Panc1 (cell line): ENCODE results near the gene NSMCE1. TPM values are rescaled to one million over a fixed set of nuclear protein-coding genes. Genes with fewer than 3 reads are reported as not detected.

Experiments
- ATAC-seq: fragments of 200-7000 bp; cut with Tn5 transposase; 2 replicates; pipeline ENCODE4 v1.9.1; 2020; ENCODE audit warnings: mild to moderate bottlenecking, moderate library complexity
- Bru-seq: library from RNA; stranded (reverse); fragments of 400-500 nt; gene quantifications from one replicate; lab custom pipeline; 2021; lab: Mats Ljungman, UMichigan
- BruChase-seq, 2 experiments: library from RNA; stranded (reverse); fragments of 400-500 nt; gene quantifications; one replicate each; lab custom pipeline; 2021; lab: Mats Ljungman, UMichigan
- BruUV-seq: library from RNA; stranded (reverse); fragments of 400-500 nt; replicated peaks from 2 replicates; lab custom pipeline; 2021; lab: Mats Ljungman, UMichigan
- CTCF ChIA-PET: fragments of 300-600 bp; sonication (Branson Sonifier 250); formaldehyde crosslinking; loops from one replicate; lab custom pipeline; 2022; ENCODE audit warnings: antibody characterized with exemption; lab: Charles Lee
- POLR2A ChIA-PET: fragments of 300-600 bp; sonication (Branson Sonifier 250); formaldehyde crosslinking; loops from one replicate; lab custom pipeline; 2022; ENCODE audit warnings: antibody characterized with exemption; lab: Charles Lee
- DNase-seq: peaks from one replicate; pipeline ENCODE4 v3.0.0-alpha.2; 2010; ENCODE audit warnings: low read depth, low spot score
- H3K27ac ChIP-seq: 2 replicates; pipeline ENCODE4 v1.5.1; 2011; ENCODE audit warnings: mild to moderate bottlenecking, low read length, inconsistent platforms
- H3K27me3 ChIP-seq: fragments of 200-500 bp; sonication (Bioruptor generic); 2 replicates; pipeline ENCODE4 v1.6.0; 2014; ENCODE audit warnings: low read length, inconsistent platforms; ENCODE audit not compliant: control insufficient read depth, insufficient read depth
- H3K36me3 ChIP-seq: fragments of 200-500 bp; sonication (Bioruptor generic); 2 replicates; pipeline ENCODE4 v1.5.1; 2014; ENCODE audit warnings: inconsistent platforms, mild to moderate bottlenecking, low read length, moderate library complexity; ENCODE audit not compliant: control insufficient read depth, insufficient read depth
- H3K4me1 ChIP-seq: 2 replicates; pipeline ENCODE4 v1.5.1; 2011; ENCODE audit warnings: inconsistent platforms, mild to moderate bottlenecking, low read length, moderate library complexity; ENCODE audit not compliant: control insufficient read depth, insufficient read depth
- H3K4me3 ChIP-seq, 2 experiments: 2 replicates each; pipeline ENCODE4 v1.5.1; 2011 to 2012; ENCODE audit warnings: low read depth in 2 of 2, low read length in 2 of 2, mild to moderate bottlenecking in 2 of 2, inconsistent platforms in 1 of 2, moderate library complexity in 1 of 2
- H3K9me3 ChIP-seq: fragments of 200-500 bp; sonication (Bioruptor generic); 2 replicates; pipeline ENCODE4 v1.5.1; 2014; ENCODE audit warnings: low read depth, mild to moderate bottlenecking, inconsistent platforms, low read length, moderate library complexity; ENCODE audit not compliant: control insufficient read depth, insufficient read depth
- CTCF ChIP-seq: fragments of 450-650 bp; IDR thresholded peaks from 2 replicates; pipeline ENCODE4 v1.5.1; 2017; ENCODE audit warnings: mild to moderate bottlenecking
- POLR2AphosphoS5 ChIP-seq: IDR thresholded peaks from 2 replicates; pipeline ENCODE4 v1.6.1; 2012; ENCODE audit warnings: mild to moderate bottlenecking, low read depth, low read length, moderate library complexity
- SIN3A ChIP-seq: IDR thresholded peaks from 2 replicates; pipeline ENCODE4 v1.6.1; 2012; ENCODE audit warnings: low read depth, mild to moderate bottlenecking, low read length, moderate library complexity, borderline replicate concordance; ENCODE audit not compliant: insufficient read depth
- TCF7L2 ChIP-seq: IDR thresholded peaks from 2 replicates; pipeline ENCODE4 v1.6.1; 2011; ENCODE audit warnings: mild to moderate bottlenecking, low read depth, low read length, inconsistent platforms
- in situ Hi-C: cut with HindIII; loops from 2 replicates; pipeline ENCODE4 v1.10.0; 2016; ENCODE audit warnings: low sequenced_read_pairs, low pct_unique_long_range_greater_than_20kb
- intact Hi-C: fragments of 100-400 bp; cut with micrococcal nuclease; formaldehyde crosslinking; loops from one replicate; pipeline ENCODE4 v1.10.0; 2022; ENCODE audit not compliant: unreplicated experiment
- long read RNA-seq: library from polyadenylated mRNA; unstranded; transcript quantifications from one replicate; pipeline ENCODE4 v2.0.0, GENCODE V29; 2021; ENCODE audit not compliant: unreplicated experiment
- polyA plus RNA-seq: library from polyadenylated mRNA; unstranded; fragments of >200 nt; gene quantifications from one replicate; pipeline ENCODE4 v1.2.1, GENCODE V29; 2012; ENCODE audit warnings: missing spikeins; ENCODE audit not compliant: insufficient read length
- total RNA-seq: library from RNA; stranded (reverse); gene quantifications from one replicate; pipeline ENCODE4 v1.2.1, GENCODE V29; 2021; ENCODE audit not compliant: unreplicated experiment
- TF ChIP-seq, protein P1 (sequence below), 2 experiments: IDR thresholded peaks; 2 replicates each; pipeline ENCODE4 v1.6.1; 2011 to 2012; ENCODE audit warnings: low read depth in 2 of 2, control low read depth in 1 of 2, low read length in 1 of 2, mild to moderate bottlenecking in 1 of 2, moderate library complexity in 1 of 2; ENCODE audit not compliant: insufficient read depth in 1 of 2

NSMCE1 gene
- total RNA-seq = 48.2 TPM
- polyA plus RNA-seq = 81.0 TPM
- Bru-seq, nascent RNA = percentile 52 among the genes with signal in this experiment
- BruChase-seq, experiment 1, labeled RNA remaining after a 2-hour chase = percentile 49 among the genes with signal in this experiment
- BruChase-seq, experiment 2, labeled RNA remaining after a 6-hour chase = percentile 52 among the genes with signal in this experiment
- long read RNA-seq, transcript NSMCE1-201 (8 exons, 1,067 nt) = major isoform, 25 of 33 reads
- long read RNA-seq, partial matches to known transcripts = 2 of 33 reads
- long read RNA-seq, other reads (novel, unspliced or antisense) = 6 of 33 reads

- TF ChIP-seq, protein P1, sequence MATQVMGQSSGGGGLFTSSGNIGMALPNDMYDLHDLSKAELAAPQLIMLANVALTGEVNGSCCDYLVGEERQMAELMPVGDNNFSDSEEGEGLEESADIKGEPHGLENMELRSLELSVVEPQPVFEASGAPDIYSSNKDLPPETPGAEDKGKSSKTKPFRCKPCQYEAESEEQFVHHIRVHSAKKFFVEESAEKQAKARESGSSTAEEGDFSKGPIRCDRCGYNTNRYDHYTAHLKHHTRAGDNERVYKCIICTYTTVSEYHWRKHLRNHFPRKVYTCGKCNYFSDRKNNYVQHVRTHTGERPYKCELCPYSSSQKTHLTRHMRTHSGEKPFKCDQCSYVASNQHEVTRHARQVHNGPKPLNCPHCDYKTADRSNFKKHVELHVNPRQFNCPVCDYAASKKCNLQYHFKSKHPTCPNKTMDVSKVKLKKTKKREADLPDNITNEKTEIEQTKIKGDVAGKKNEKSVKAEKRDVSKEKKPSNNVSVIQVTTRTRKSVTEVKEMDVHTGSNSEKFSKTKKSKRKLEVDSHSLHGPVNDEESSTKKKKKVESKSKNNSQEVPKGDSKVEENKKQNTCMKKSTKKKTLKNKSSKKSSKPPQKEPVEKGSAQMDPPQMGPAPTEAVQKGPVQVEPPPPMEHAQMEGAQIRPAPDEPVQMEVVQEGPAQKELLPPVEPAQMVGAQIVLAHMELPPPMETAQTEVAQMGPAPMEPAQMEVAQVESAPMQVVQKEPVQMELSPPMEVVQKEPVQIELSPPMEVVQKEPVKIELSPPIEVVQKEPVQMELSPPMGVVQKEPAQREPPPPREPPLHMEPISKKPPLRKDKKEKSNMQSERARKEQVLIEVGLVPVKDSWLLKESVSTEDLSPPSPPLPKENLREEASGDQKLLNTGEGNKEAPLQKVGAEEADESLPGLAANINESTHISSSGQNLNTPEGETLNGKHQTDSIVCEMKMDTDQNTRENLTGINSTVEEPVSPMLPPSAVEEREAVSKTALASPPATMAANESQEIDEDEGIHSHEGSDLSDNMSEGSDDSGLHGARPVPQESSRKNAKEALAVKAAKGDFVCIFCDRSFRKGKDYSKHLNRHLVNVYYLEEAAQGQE (IDR thresholded peaks at IDR 0.05; ENCODE audit: insufficient read depth in 1 of 2, low read depth in 2 of 2, low read length in 1 of 2) = no peak
- TF ChIP-seq SIN3A (no peak), TCF7L2 (no peak), POLR2AphosphoS5 (peak; percentile 81), CTCF (no peak)
- Histone ChIP-seq H3K27ac (peak within 1 kb of the TSS; percentile 94), H3K4me3 (peak within 1 kb of the TSS; percentile 79 to 97), H3K36me3 (no peaks in the 10 kb centered on the region), H3K27me3 (no peaks in the 10 kb centered on the region), H3K9me3 (no peaks in the 10 kb centered on the region), H3K4me1 (peaks cover 7% of the 10 kb centered on the region; the same call in 1 of the 2 replicates)
- intact Hi-C loops = no loop called here
- ChIA-PET CTCF (no interaction called here), POLR2A (interaction anchor here (0.6 kb wide), 1 partner anchor 22 kb away, joined by 6 read pairs; no protein-coding TSS in a partner anchor)
- in situ Hi-C loops = no loop called here
- DNase-seq (peak; percentile 73), ATAC-seq (peak; percentile 100)
- BruUV-seq = TSS peak; percentile 97
Observed at GRCh38 chr16:27268376-27269299, at the start of gene NSMCE1. Gene NSMCE1, minus strand, starts transcription at chr16:27268772. Its CDS starts 11,202 bp downstream, at chr16:27257570.

DNA sequence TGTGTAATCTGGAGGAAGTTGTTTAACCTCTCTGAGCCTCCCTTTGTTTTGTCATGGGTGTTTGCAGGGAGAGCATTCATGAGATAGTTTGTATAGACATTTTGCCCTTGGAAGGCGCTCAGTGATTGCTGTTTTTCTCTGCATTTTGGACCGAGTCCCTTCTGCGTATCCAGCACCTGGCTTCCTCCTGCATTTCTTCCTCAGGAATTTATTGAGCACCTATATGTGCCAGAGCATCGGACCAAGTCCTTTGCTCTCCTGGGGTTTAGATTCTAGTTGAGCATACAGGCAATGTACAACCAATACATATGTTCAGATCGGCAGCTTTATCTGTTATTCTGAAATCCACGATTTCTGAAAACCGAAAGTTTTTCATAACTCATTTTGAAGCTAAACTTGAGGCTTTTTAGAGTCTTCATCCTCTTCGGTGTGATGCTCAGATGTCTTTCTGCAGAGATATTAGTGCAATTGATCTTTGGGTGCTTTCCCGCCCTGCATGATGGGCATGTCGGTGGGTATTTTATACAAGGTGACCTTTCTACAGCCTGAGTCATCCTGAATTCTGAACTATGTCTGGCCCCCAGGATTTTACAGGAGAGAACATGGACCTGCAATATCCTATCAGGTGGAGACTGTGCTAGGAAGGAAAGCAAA, 49.3 kb upstream of the NSMCE1 start:
- ChIA-PET CTCF (interaction anchor here (0.6 kb wide), 2 partner anchors 51 to 82 kb away, joined by 3 to 6 read pairs; no protein-coding TSS in a partner anchor), POLR2A (no interaction called here)
- no TSS peak for BruUV-seq
- in situ Hi-C loops (no loop called here), intact Hi-C loops (no loop called here)
- H3K9me3 ChIP-seq = no peaks in the 10 kb centered on the region
- DNase-seq (no peak), ATAC-seq (no peak)
- H3K27me3 ChIP-seq = no peaks in the 10 kb centered on the region
- TF ChIP-seq, protein P1 (IDR thresholded peaks at IDR 0.05; ENCODE audit: insufficient read depth in 1 of 2, low read depth in 2 of 2, low read length in 1 of 2) = no peak
- TF ChIP-seq CTCF (no peak), SIN3A (no peak), POLR2AphosphoS5 (no peak), TCF7L2 (no peak)
- H3K36me3 ChIP-seq = no peaks in the 10 kb centered on the region; the same call in 1 of the 2 replicates
- no peak overlapping the region for H3K4me3 ChIP-seq
- H3K4me1 ChIP-seq = peaks cover 14% of the 10 kb centered on the region
- H3K27ac ChIP-seq = no peak overlapping the region
